OCI-LY1 (cell line): Measurements from ENCODE around the gene SYNGR2.

Experiments
- H2AFZ ChIP-seq: fragments of 200-600 bp; sonication (generic), shearing (Covaris generic); 2 replicates; pipeline ENCODE4 v1.6.0; 2014; ENCODE audit warnings: antibody characterized with exemption, mild to moderate bottlenecking, low read length
- H3F3A ChIP-seq: fragments of 200-600 bp; sonication (generic), shearing (Covaris generic); 2 replicates; pipeline ENCODE4 v1.6.0; 2014; ENCODE audit warnings: mild to moderate bottlenecking, antibody characterized with exemption, low read length, moderate library complexity; ENCODE audit not compliant: insufficient read depth
- H3K27ac ChIP-seq: fragments of 200-600 bp; sonication (generic); 2 replicates; pipeline ENCODE4 v1.5.1; 2014; ENCODE audit warnings: low read length, mixed run types, mild to moderate bottlenecking, low read depth; ENCODE audit not compliant: poor library complexity, severe bottlenecking
- H3K27me3 ChIP-seq: fragments of 200-600 bp; sonication (generic); 2 replicates; pipeline ENCODE4 v1.6.0; 2014; ENCODE audit warnings: antibody characterized with exemption, mild to moderate bottlenecking, low read length, moderate library complexity; ENCODE audit not compliant: insufficient read depth
- H3K36me3 ChIP-seq: fragments of 200-600 bp; sonication (generic); 2 replicates; pipeline ENCODE4 v1.6.1; 2014; ENCODE audit warnings: mild to moderate bottlenecking, antibody characterized with exemption, low read length, moderate library complexity, mixed read lengths; ENCODE audit not compliant: insufficient read depth
- H3K4me1 ChIP-seq: fragments of 200-600 bp; sonication (generic); 2 replicates; pipeline ENCODE4 v1.5.1; 2014; ENCODE audit warnings: mild to moderate bottlenecking, low read length, moderate library complexity; ENCODE audit not compliant: insufficient read depth, severe bottlenecking
- H3K4me2 ChIP-seq: fragments of 200-600 bp; sonication (generic), shearing (Covaris generic); 2 replicates; pipeline ENCODE4 v1.6.1; 2014; ENCODE audit warnings: low read length
- H3K4me3 ChIP-seq: fragments of 200-600 bp; sonication (generic); 2 replicates; pipeline ENCODE4 v1.5.1; 2014; ENCODE audit warnings: low read length, low read depth, mild to moderate bottlenecking, mixed read lengths; ENCODE audit not compliant: poor library complexity, severe bottlenecking
- H3K79me2 ChIP-seq: fragments of 200-600 bp; shearing (Covaris generic); 2 replicates; pipeline ENCODE4 v1.6.1; 2016; ENCODE audit warnings: mixed run types, low read length, mixed read lengths; ENCODE audit not compliant: insufficient read depth
- H3K9ac ChIP-seq: fragments of 200-600 bp; sonication (generic), shearing (Covaris generic); 2 replicates; pipeline ENCODE4 v1.6.1; 2014; ENCODE audit warnings: mild to moderate bottlenecking, low read length, mixed read lengths
- H3K9me2 ChIP-seq: fragments of 200-600 bp; sonication (generic), shearing (Covaris generic); 2 replicates; pipeline ENCODE4 v1.6.1; 2014; ENCODE audit warnings: low read depth, mild to moderate bottlenecking, low read length, mixed read lengths
- H3K9me3 ChIP-seq: fragments of 200-600 bp; shearing (Covaris generic); 2 replicates; pipeline ENCODE4 v1.6.1; 2014; ENCODE audit warnings: low read length, mixed read lengths
- H4K20me1 ChIP-seq: fragments of 200-600 bp; sonication (generic), shearing (Covaris generic); 2 replicates; pipeline ENCODE4 v1.6.0; 2016; ENCODE audit warnings: mild to moderate bottlenecking, low read length; ENCODE audit not compliant: insufficient read depth
- EZH2 ChIP-seq: fragments of 200-600 bp; sonication (generic), shearing (Covaris generic); IDR thresholded peaks from 2 replicates; pipeline ENCODE4 v1.8.0; 2017; ENCODE audit warnings: borderline replicate concordance, mixed run types, mild to moderate bottlenecking, antibody characterized with exemption, low read length, moderate library complexity, mixed read lengths
- TF ChIP-seq, protein P1 (sequence below): fragments of 200-600 bp; sonication (generic), shearing (Covaris generic); IDR thresholded peaks from 2 replicates; pipeline ENCODE4 v1.5.1; 2017; ENCODE audit warnings: mild to moderate bottlenecking, antibody characterized with exemption, low read length, moderate library complexity, mixed read lengths

SYNGR2 gene

DNA sequence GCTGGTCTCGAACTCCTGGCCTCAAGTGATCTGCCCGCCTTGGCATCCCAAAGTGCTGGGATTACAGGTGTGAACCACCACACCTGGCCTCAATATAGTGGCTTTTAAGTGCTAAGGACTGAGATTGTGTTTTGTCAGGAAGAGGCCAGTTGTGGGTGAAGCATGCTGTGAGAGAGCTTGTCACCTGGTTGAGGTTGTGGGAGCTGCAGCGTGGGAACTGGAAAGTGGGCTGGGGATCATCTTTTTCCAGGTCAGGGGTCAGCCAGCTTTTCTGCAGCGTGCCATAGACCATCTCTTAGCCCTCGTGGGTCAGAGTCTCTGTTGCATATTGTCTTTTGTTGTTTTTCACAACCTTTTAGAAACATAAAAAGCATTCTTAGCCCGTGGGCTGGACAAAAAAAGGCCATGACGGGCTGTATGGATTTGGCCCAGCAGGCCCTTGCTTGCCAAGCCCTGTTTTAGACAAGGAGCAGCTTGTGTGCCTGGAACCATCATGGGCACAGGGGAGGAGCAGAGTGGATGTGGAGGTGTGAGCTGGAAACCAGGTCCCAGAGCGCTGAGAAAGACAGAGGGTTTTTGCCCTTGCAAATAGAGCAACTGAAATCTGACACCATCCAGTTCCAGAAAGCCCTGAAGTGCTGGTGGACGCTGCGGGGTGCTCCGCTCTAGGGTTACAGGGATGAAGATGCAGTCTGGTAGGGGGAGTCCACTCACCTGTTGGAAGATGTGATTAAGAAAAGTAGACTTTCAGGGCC is 51.2 kb downstream of the SYNGR2 start:
- H2AFZ ChIP-seq = no peak overlapping the region
- H3K4me1 ChIP-seq = peaks cover 13% of the 10 kb centered on the region
- H3K9ac ChIP-seq = no peak overlapping the region
- no peaks in the 10 kb centered on the region for H3K27me3 ChIP-seq
- peaks cover 70% of the 10 kb centered on the region for H3K36me3 ChIP-seq
- H3K27ac ChIP-seq = no peak overlapping the region
- no peak for TF ChIP-seq EZH2
- TF ChIP-seq, protein P1, sequence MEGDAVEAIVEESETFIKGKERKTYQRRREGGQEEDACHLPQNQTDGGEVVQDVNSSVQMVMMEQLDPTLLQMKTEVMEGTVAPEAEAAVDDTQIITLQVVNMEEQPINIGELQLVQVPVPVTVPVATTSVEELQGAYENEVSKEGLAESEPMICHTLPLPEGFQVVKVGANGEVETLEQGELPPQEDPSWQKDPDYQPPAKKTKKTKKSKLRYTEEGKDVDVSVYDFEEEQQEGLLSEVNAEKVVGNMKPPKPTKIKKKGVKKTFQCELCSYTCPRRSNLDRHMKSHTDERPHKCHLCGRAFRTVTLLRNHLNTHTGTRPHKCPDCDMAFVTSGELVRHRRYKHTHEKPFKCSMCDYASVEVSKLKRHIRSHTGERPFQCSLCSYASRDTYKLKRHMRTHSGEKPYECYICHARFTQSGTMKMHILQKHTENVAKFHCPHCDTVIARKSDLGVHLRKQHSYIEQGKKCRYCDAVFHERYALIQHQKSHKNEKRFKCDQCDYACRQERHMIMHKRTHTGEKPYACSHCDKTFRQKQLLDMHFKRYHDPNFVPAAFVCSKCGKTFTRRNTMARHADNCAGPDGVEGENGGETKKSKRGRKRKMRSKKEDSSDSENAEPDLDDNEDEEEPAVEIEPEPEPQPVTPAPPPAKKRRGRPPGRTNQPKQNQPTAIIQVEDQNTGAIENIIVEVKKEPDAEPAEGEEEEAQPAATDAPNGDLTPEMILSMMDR = no peak
- no peaks in the 10 kb centered on the region for H3K9me3 ChIP-seq
- H3K79me2 ChIP-seq = peaks cover 12% of the 10 kb centered on the region
- H3F3A ChIP-seq = 0 out of 2 replicates have a peak, but pooled peaks cover 4% of the 10 kb centered on the region
- H4K20me1 ChIP-seq = no peaks in the 10 kb centered on the region
- H3K9me2 ChIP-seq = no peaks in the 10 kb centered on the region
- no peak overlapping the region for H3K4me2 ChIP-seq
- H3K4me3 ChIP-seq = no peak overlapping the region
